PC-9 (cell line): ENCODE results near the gene CDK13.
"Not testable (repeated sequence)": the region's sequence is repeated elsewhere in the genome, so short reads cannot be mapped to it uniquely, and the experiment has no call there.

ENCODE experiments used
- EZH2 ChIP-seq: fragments of 200-600 bp; sonication (generic); IDR thresholded peaks from 2 replicates; pipeline ENCODE4 v1.8.0; 2017; ENCODE audit warnings: antibody characterized with exemption, low read depth
- TF ChIP-seq, protein P1 (sequence below): fragments of 200-600 bp; sonication (generic); conservative IDR thresholded peaks from 2 replicates; pipeline ENCODE4 v1.6.1; 2017; ENCODE audit warnings: mixed run types, antibody characterized with exemption, mild to moderate bottlenecking, moderate library complexity

DNA sequence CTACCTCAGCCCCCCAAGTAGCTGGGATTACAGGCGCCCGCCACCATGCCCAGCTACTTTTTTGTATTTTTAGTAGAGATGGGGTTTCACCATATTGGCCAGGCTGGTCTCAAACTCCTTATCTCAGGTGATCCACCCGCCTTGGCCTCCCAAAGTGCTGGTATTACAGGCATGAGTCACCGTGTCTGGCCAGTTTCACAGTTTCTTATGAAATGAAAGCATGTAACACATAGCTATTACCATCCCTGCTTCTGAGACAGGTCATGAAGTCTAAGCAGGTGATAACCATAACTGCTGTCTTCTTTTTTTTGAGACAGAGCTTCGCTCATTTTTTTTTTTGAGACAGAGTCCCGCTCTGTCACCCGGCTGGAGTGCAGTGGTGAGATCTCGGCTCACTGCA is 34.2 kb upstream of the CDK13 start:
- TF ChIP-seq EZH2 = not testable (repeated sequence)
- TF ChIP-seq, protein P1, sequence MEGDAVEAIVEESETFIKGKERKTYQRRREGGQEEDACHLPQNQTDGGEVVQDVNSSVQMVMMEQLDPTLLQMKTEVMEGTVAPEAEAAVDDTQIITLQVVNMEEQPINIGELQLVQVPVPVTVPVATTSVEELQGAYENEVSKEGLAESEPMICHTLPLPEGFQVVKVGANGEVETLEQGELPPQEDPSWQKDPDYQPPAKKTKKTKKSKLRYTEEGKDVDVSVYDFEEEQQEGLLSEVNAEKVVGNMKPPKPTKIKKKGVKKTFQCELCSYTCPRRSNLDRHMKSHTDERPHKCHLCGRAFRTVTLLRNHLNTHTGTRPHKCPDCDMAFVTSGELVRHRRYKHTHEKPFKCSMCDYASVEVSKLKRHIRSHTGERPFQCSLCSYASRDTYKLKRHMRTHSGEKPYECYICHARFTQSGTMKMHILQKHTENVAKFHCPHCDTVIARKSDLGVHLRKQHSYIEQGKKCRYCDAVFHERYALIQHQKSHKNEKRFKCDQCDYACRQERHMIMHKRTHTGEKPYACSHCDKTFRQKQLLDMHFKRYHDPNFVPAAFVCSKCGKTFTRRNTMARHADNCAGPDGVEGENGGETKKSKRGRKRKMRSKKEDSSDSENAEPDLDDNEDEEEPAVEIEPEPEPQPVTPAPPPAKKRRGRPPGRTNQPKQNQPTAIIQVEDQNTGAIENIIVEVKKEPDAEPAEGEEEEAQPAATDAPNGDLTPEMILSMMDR = not testable (repeated sequence)
